GM23338 (cell line): ENCODE data around the gene CDK1. TPM values are rescaled to one million over a fixed set of nuclear protein-coding genes. Genes with fewer than 3 reads are reported as not detected.
"Not testable (repeated sequence)": the region's sequence is repeated elsewhere in the genome, so short reads cannot be mapped to it uniquely, and the experiment has no call there.

Experiments
- ATAC-seq: fragments of 200-7000 bp; cut with Tn5 transposase; 3 replicates; pipeline ENCODE4 v1.9.1; 2020
- DNase-seq: peaks from one replicate; pipeline ENCODE4 v3.0.0-alpha.2; 2015; ENCODE audit warnings: low spot score
- H2AFZ ChIP-seq: fragments of 200-600 bp; sonication (generic); 2 replicates; pipeline ENCODE4 v1.8.0; 2016; ENCODE audit warnings: antibody characterized with exemption, mild to moderate bottlenecking, moderate library complexity
- H3F3A ChIP-seq: fragments of 200-600 bp; sonication (generic); replicated peaks from 2 replicates; pipeline ENCODE4 v1.8.0; 2017; ENCODE audit warnings: antibody characterized with exemption, mixed run types, low read depth
- H3K27ac ChIP-seq: fragments of 200-600 bp; sonication (generic); 2 replicates; pipeline ENCODE4 v1.6.1; 2016; ENCODE audit warnings: low read depth
- H3K27me3 ChIP-seq: fragments of 200-600 bp; sonication (generic); 2 replicates; pipeline ENCODE4 v1.8.0; 2016; ENCODE audit warnings: mild to moderate bottlenecking, mixed run types, moderate library complexity; ENCODE audit not compliant: insufficient read depth
- H3K36me3 ChIP-seq: fragments of 200-600 bp; sonication (generic); 2 replicates; pipeline ENCODE4 v1.8.0; 2016; ENCODE audit warnings: mild to moderate bottlenecking; ENCODE audit not compliant: insufficient read depth
- H3K4me1 ChIP-seq: fragments of 200-600 bp; sonication (generic); 2 replicates; pipeline ENCODE4 v1.8.0; 2016; ENCODE audit warnings: mild to moderate bottlenecking, moderate library complexity; ENCODE audit not compliant: insufficient read depth
- H3K4me2 ChIP-seq: fragments of 200-600 bp; sonication (generic); 2 replicates; pipeline ENCODE4 v1.7.1; 2017; ENCODE audit warnings: mixed run types
- H3K4me3 ChIP-seq: fragments of 200-600 bp; sonication (generic); 2 replicates; pipeline ENCODE4 v1.6.1; 2016; ENCODE audit warnings: mixed run types
- H3K79me2 ChIP-seq: fragments of 200-600 bp; sonication (generic); replicated peaks from 2 replicates; pipeline ENCODE4 v1.8.0; 2017; ENCODE audit warnings: mild to moderate bottlenecking; ENCODE audit not compliant: insufficient read depth
- H3K9me2 ChIP-seq: fragments of 200-600 bp; sonication (generic); 2 replicates; pipeline ENCODE4 v1.8.0; 2017; ENCODE audit not compliant: insufficient read depth
- H4K20me1 ChIP-seq: fragments of 200-600 bp; sonication (generic); replicated peaks from 2 replicates; pipeline ENCODE4 v1.8.0; 2017; ENCODE audit warnings: mild to moderate bottlenecking; ENCODE audit not compliant: insufficient read depth
- H3K27ac Mint-ChIP-seq: 2 replicates; pipeline ENCODE4 v1.8.0; 2020; ENCODE audit warnings: inconsistent platforms, mild to moderate bottlenecking, moderate library complexity, mixed read lengths
- H3K27me3 Mint-ChIP-seq: 3 replicates; pipeline ENCODE4 v1.8.0; 2022; ENCODE audit warnings: low read depth, mild to moderate bottlenecking, moderate library complexity, mixed read lengths, inconsistent platforms; ENCODE audit not compliant: insufficient read depth, poor library complexity
- H3K36me3 Mint-ChIP-seq: 3 replicates; pipeline ENCODE4 v1.8.0; 2021; ENCODE audit warnings: low read depth, mild to moderate bottlenecking, inconsistent platforms, moderate library complexity, mixed read lengths
- H3K4me1 Mint-ChIP-seq: 3 replicates; pipeline ENCODE4 v1.8.0; 2020; ENCODE audit warnings: mild to moderate bottlenecking, inconsistent platforms, mixed read lengths
- H3K4me3 Mint-ChIP-seq: 3 replicates; pipeline ENCODE4 v1.8.0; 2021; ENCODE audit warnings: moderate library complexity, mild to moderate bottlenecking, inconsistent platforms, mixed read lengths
- H3K9me3 Mint-ChIP-seq: 3 replicates; pipeline ENCODE4 v1.8.0; 2020; ENCODE audit warnings: moderate library complexity, mild to moderate bottlenecking, inconsistent platforms, mixed read lengths
- CTCF ChIP-seq, 2 experiments: fragments of 200-600 bp in 1 of 2; sonication (generic) in 1 of 2; conservative IDR thresholded peaks; 2 replicates each; pipeline versions ENCODE4 v1.5.1 to v1.6.1; 2016 to 2017; ENCODE audit warnings: antibody characterized with exemption in 2 of 2, low read depth in 2 of 2, mild to moderate bottlenecking in 2 of 2, moderate library complexity in 1 of 2
- ETS1 ChIP-seq: IDR thresholded peaks from 2 replicates; pipeline ENCODE4 v1.6.1; 2016; ENCODE audit warnings: antibody characterized with exemption
- EZH2phosphoT487 ChIP-seq: fragments of 200-600 bp; sonication (generic); IDR thresholded peaks from one replicate; pipeline ENCODE4 v1.8.1; 2018; ENCODE audit warnings: antibody characterized with exemption; ENCODE audit not compliant: unreplicated experiment
- JUNB ChIP-seq: IDR thresholded peaks from one replicate; pipeline ENCODE4 v1.6.1; 2016; ENCODE audit warnings: antibody characterized with exemption; ENCODE audit not compliant: unreplicated experiment
- NANOG ChIP-seq: IDR thresholded peaks from 2 replicates; pipeline ENCODE4 v1.6.1; 2016; ENCODE audit warnings: antibody characterized with exemption, borderline replicate concordance
- POLR2AphosphoS5 ChIP-seq: IDR thresholded peaks from 2 replicates; pipeline ENCODE4 v1.6.1; 2016; ENCODE audit warnings: antibody characterized with exemption, low read depth
- STAT1 ChIP-seq: IDR thresholded peaks from one replicate; pipeline ENCODE4 v1.6.1; 2016; ENCODE audit warnings: antibody characterized with exemption; ENCODE audit not compliant: unreplicated experiment
- polyA plus RNA-seq: library from polyadenylated mRNA; unstranded; fragments of >200 nt; fragmentation: Nextera tagmentation; extraction: Ambion mirVana; gene quantifications from 2 replicates; pipeline ENCODE4 v1.2.1, GENCODE V29; 2016
- total RNA-seq: library from RNA; depleted of rRNA; stranded (reverse); fragments of >200 nt; shearing (Covaris generic); gene quantifications from 2 replicates; pipeline ENCODE4 v1.2.3, GENCODE V29; 2014

The CDK1 gene
- total and polyA plus RNA-seq, 2 experiments from 2014 or later = 165 to 166 TPM

- Mint-ChIP-seq H3K9me3 (no peaks in the 10 kb centered on the region), H3K27ac (no peak overlapping the region), H3K27me3 (no peaks in the 10 kb centered on the region), H3K36me3 (no peaks in the 10 kb centered on the region), H3K4me3 (no peak overlapping the region), H3K4me1 (no peaks in the 10 kb centered on the region)
- H2AFZ ChIP-seq = no peak overlapping the region
- DNase-seq (no peak), ATAC-seq (no peak)
- H3K4me2 ChIP-seq = no peak overlapping the region
- H3K36me3 ChIP-seq = no peaks in the 10 kb centered on the region
- H3K27me3 ChIP-seq = no peaks in the 10 kb centered on the region
- no peaks in the 10 kb centered on the region for H3K79me2 ChIP-seq
- H3K4me1 ChIP-seq = no peaks in the 10 kb centered on the region
- no peaks in the 10 kb centered on the region for H3K9me2 ChIP-seq
- no peak overlapping the region for H3K27ac ChIP-seq
- H3K4me3 ChIP-seq = no peak overlapping the region
- no peaks in the 10 kb centered on the region for H3F3A ChIP-seq
- H4K20me1 ChIP-seq = no peaks in the 10 kb centered on the region
- no peak for TF ChIP-seq STAT1
- TF ChIP-seq CTCF (conservative IDR thresholded peaks at IDR 0.05; ENCODE audit: low read depth in 2 of 2) = no peak
- no peak for TF ChIP-seq EZH2phosphoT487
- no peak for TF ChIP-seq JUNB
- TF ChIP-seq NANOG = no peak
- no peak for TF ChIP-seq POLR2AphosphoS5
These were observed 56.8 kb downstream of the CDK1 start for GRCh38 chr10:60835049-60835448.

- not testable (repeated sequence) for H4K20me1 ChIP-seq, H3K4me1 ChIP-seq, H3K4me2 ChIP-seq, H3K4me3 ChIP-seq, H3K27me3 ChIP-seq, H3K79me2 ChIP-seq, H3K4me3 Mint-ChIP-seq, H3K27ac Mint-ChIP-seq, H3F3A ChIP-seq, H3K27me3 Mint-ChIP-seq, H3K4me1 Mint-ChIP-seq, DNase-seq, H3K36me3 ChIP-seq, H3K9me2 ChIP-seq, H3K9me3 Mint-ChIP-seq, ATAC-seq, H3K36me3 Mint-ChIP-seq, H3K27ac ChIP-seq
- peak overlapping the region; percentile 8; the same call in 1 of the 2 replicates for H2AFZ ChIP-seq
These were observed 62.9 kb downstream of the CDK1 start for GRCh38 chr10:60841227-60841626.

DNA sequence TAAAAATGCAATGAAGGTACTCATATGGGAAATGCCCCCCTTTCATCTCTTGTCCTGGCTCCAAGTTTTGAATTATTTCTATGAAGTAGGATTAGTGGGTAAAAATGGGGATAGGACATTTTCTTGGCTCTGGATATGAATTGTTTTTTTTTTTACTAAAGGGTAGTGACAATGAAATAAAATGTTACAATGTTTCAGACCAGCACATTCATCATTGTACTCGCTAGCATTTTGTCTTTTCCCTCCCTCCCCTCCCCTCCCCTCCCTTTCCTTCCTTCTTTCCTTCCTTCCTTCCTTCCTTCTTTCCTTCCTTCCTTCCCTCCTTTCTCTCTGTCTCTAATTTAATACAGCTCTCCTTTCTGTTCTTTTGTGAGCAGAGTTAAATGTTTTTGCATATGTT is 64.4 kb downstream of the CDK1 start:
- Histone ChIP-seq H3K27ac (no peak overlapping the region), H3K27me3 (no peaks in the 10 kb centered on the region), H3K4me1 (0 out of 2 replicates have a peak, but pooled peaks cover 4% of the 10 kb centered on the region), H3K79me2 (no peaks in the 10 kb centered on the region), H3K9me2 (no peaks in the 10 kb centered on the region), H3K4me2 (no peak overlapping the region), H2AFZ (no peak overlapping the region), H3F3A (no peaks in the 10 kb centered on the region), H4K20me1 (no peaks in the 10 kb centered on the region), H3K36me3 (no peaks in the 10 kb centered on the region), H3K4me3 (no peak overlapping the region)
- ATAC-seq = no peak
- no peak for DNase-seq
- Mint-ChIP-seq H3K36me3 (no peaks in the 10 kb centered on the region), H3K27ac (no peak overlapping the region), H3K4me1 (peaks cover 3% of the 10 kb centered on the region; the same call in 2 of the 3 replicates), H3K9me3 (no peaks in the 10 kb centered on the region), H3K4me3 (no peak overlapping the region), H3K27me3 (no peaks in the 10 kb centered on the region)
- TF ChIP-seq ETS1 = no peak
- TF ChIP-seq STAT1 = no peak
- TF ChIP-seq CTCF (conservative IDR thresholded peaks at IDR 0.05; ENCODE audit: low read depth in 2 of 2) = no peak
